HT1080 (cell line): ENCODE measurements around the gene ZER1. TPM values are rescaled to one million over a fixed set of nuclear protein-coding genes. Genes with fewer than 3 reads are reported as not detected.
"Not testable (repeated sequence)": the region's sequence is repeated elsewhere in the genome, so short reads cannot be mapped to it uniquely, and the experiment has no call there.

ENCODE experiments used
- DNase-seq: peaks from one replicate; pipeline ENCODE4 v3.0.0-alpha.2; 2015; ENCODE audit warnings: low read depth
- total RNA-seq: library from RNA; depleted of rRNA; stranded (reverse); fragments of >200 nt; shearing (Covaris generic); gene quantifications from 2 replicates; pipeline ENCODE4 v1.2.3, GENCODE V29; 2014

ZER1 gene
- total RNA-seq, 1 experiment from 2014 or later = 12.3 TPM

GRCh38 chr9:128788445-128788844 lies 16.7 kb upstream of the ZER1 start:
- no peak for DNase-seq

GRCh38 chr9:128787659-128788058 lies 15.9 kb upstream of the ZER1 start:
- no peak for DNase-seq

- peak; percentile 71 for DNase-seq
These were observed 15.2 kb upstream of the ZER1 start, which contains the start of gene TBC1D13 for GRCh38 chr9:128786681-128787601. Gene TBC1D13 (plus strand): TSS chr9:128787253. CDS start chr9:128787354, 101 bp downstream.

GRCh38 chr9:128785427-128785826 lies 13.7 kb upstream of the ZER1 start:
- no peak for DNase-seq

GRCh38 chr9:128782669-128783068 lies 10.9 kb upstream of the ZER1 start:
- no peak for DNase-seq

- no peak for DNase-seq
These were observed 9.7 kb upstream of the ZER1 start for GRCh38 chr9:128781187-128782070.

- not testable (repeated sequence) for DNase-seq
These were observed 8.4 kb upstream of the ZER1 start for GRCh38 chr9:128780093-128780492.

GRCh38 chr9:128774804-128775203 lies 3.1 kb upstream of the ZER1 start:
- DNase-seq = no peak

GRCh38 chr9:128773049-128773448 lies 1.3 kb upstream of the ZER1 start:
- DNase-seq = no peak

- no peak for DNase-seq
These were observed 519 bp downstream of the ZER1 start for GRCh38 chr9:128771094-128771721.

GRCh38 chr9:128770286-128771030 lies 1.3 kb downstream of the ZER1 start:
- no peak for DNase-seq

GRCh38 chr9:128768606-128769005 lies 3.1 kb downstream of the ZER1 start:
- DNase-seq = no peak

- DNase-seq = no peak
These were observed 6.2 kb downstream of the ZER1 start for GRCh38 chr9:128765499-128765898.

GRCh38 chr9:128764361-128764760 lies 7.4 kb downstream of the ZER1 start:
- DNase-seq = no peak

GRCh38 chr9:128762671-128763449 lies 8.9 kb downstream of the ZER1 start:
- DNase-seq = no peak

- DNase-seq = no peak
These were observed 14.1 kb downstream of the ZER1 start for GRCh38 chr9:128757602-128758001.

GRCh38 chr9:128753627-128754026 lies 18.1 kb downstream of the ZER1 start:
- DNase-seq = no peak

- no peak for DNase-seq
These were observed 20.7 kb downstream of the ZER1 start for GRCh38 chr9:128750926-128751595.

GRCh38 chr9:128747241-128747640 lies 24.5 kb downstream of the ZER1 start:
- no peak for DNase-seq
